ENCODE measurements around the gene TSPAN5.

- no peak for TF ChIP-seq PATZ1 (CRISPR knock-in tag; IDR thresholded peaks at IDR 0.05; ENCODE audit: borderline replicate concordance)
- no peak for TF ChIP-seq ZFP3 (CRISPR knock-in tag; IDR thresholded peaks at IDR 0.05)
- no peak for TF ChIP-seq CSRNP3 (CRISPR knock-in tag; IDR thresholded peaks at IDR 0.05)
- TF ChIP-seq CSDC2 (CRISPR knock-in tag; IDR thresholded peaks at IDR 0.05) = no peak
- no peak for TF ChIP-seq ESRRG (CRISPR knock-in tag; IDR thresholded peaks at IDR 0.05)
- no peak for TF ChIP-seq ISL1 (CRISPR knock-in tag; IDR thresholded peaks at IDR 0.05)
- no peak for TF ChIP-seq ARNTL (CRISPR knock-in tag; IDR thresholded peaks at IDR 0.05; ENCODE audit: borderline replicate concordance, low read depth)
- no peak for TF ChIP-seq OSR1 (CRISPR knock-in tag; IDR thresholded peaks at IDR 0.05)
Observed at GRCh38 chr4:98630737-98631454, 27.5 kb downstream of the TSPAN5 start.

Data from SK-N-SH treated with all-trans-retinoic acid at 6 μM for 48 hours (cell line).